Neural cell (in vitro differentiated cells): ENCODE measurements around the gene C9orf40. TPM values are rescaled to one million over a fixed set of nuclear protein-coding genes. Genes with fewer than 3 reads are reported as not detected.

Experiments
- H2AFZ ChIP-seq: fragments of 200-600, 300-800 bp; sonication (generic), shearing (Covaris generic); 2 replicates; pipeline ENCODE4 v1.6.0; 2014; ENCODE audit warnings: low read depth, mild to moderate bottlenecking, antibody characterized with exemption, low read length, moderate library complexity
- H3F3A ChIP-seq: fragments of 200-600 bp; shearing (Covaris generic); 2 replicates; pipeline ENCODE4 v1.6.1; 2016; ENCODE audit warnings: mild to moderate bottlenecking, moderate library complexity, mixed read lengths, antibody characterized with exemption, low read length; ENCODE audit not compliant: insufficient read depth, poor library complexity, severe bottlenecking
- H3K27ac ChIP-seq: fragments of 200-600, 300-800 bp; sonication (generic), shearing (Covaris generic); 2 replicates; pipeline ENCODE4 v1.5.1; 2014; ENCODE audit warnings: mild to moderate bottlenecking, low read length, moderate library complexity
- H3K27me3 ChIP-seq: fragments of 300-800, 200-600 bp; sonication (generic), shearing (Covaris generic); 2 replicates; pipeline ENCODE4 v1.6.0; 2014; ENCODE audit warnings: mild to moderate bottlenecking, low read depth, low read length, moderate library complexity; ENCODE audit not compliant: insufficient read depth
- H3K36me3 ChIP-seq: fragments of 300-800, 200-600 bp; sonication (generic), shearing (Covaris generic); 2 replicates; pipeline ENCODE4 v1.5.1; 2014; ENCODE audit warnings: mild to moderate bottlenecking, antibody characterized with exemption, low read length, moderate library complexity; ENCODE audit not compliant: insufficient read depth
- H3K4me2 ChIP-seq: fragments of 300-800, 200-600 bp; sonication (generic), shearing (Covaris generic); 2 replicates; pipeline ENCODE4 v1.6.0; 2014; ENCODE audit warnings: mild to moderate bottlenecking, low read length
- H3K4me3 ChIP-seq: fragments of 300-800, 200-600 bp; sonication (generic), shearing (Covaris generic); 2 replicates; pipeline ENCODE4 v1.5.1; 2014; ENCODE audit warnings: mild to moderate bottlenecking, low read length, moderate library complexity
- H3K79me2 ChIP-seq: fragments of 200-600 bp; shearing (Covaris generic); replicated peaks from 2 replicates; pipeline ENCODE4 v1.6.0; 2014; ENCODE audit warnings: mild to moderate bottlenecking, low read length, moderate library complexity; ENCODE audit not compliant: insufficient read depth
- H3K9ac ChIP-seq: fragments of 300-800, 200-600 bp; sonication (generic), shearing (Covaris generic); 2 replicates; pipeline ENCODE4 v1.6.1; 2016; ENCODE audit warnings: mild to moderate bottlenecking, low read length, mixed read lengths
- H3K9me2 ChIP-seq: fragments of 200-600 bp; shearing (Covaris generic); 2 replicates; pipeline ENCODE4 v1.6.1; 2016; ENCODE audit warnings: mild to moderate bottlenecking, low read length, mixed read lengths; ENCODE audit not compliant: insufficient read depth
- H3K9me3 ChIP-seq: fragments of 200-600, 300-800 bp; sonication (generic), shearing (Covaris generic); 2 replicates; pipeline ENCODE4 v1.6.1; 2016; ENCODE audit warnings: mild to moderate bottlenecking, mixed run types, low read length, moderate library complexity, mixed read lengths
- H4K20me1 ChIP-seq: fragments of 200-600 bp; shearing (Covaris generic); 2 replicates; pipeline ENCODE4 v1.6.1; 2016; ENCODE audit warnings: mild to moderate bottlenecking, mixed run types; ENCODE audit not compliant: insufficient read depth
- EP300 ChIP-seq: fragments of 450-650 bp; conservative IDR thresholded peaks from 2 replicates; pipeline ENCODE4 v1.6.1; 2014; ENCODE audit warnings: antibody characterized with exemption, mild to moderate bottlenecking, moderate library complexity; ENCODE audit not compliant: poor library complexity, severe bottlenecking
- EZH2 ChIP-seq: fragments of 200-600, 300-800 bp; shearing (Covaris generic), sonication (generic); IDR thresholded peaks from 2 replicates; pipeline ENCODE4 v1.6.1; 2014; ENCODE audit warnings: antibody characterized with exemption, low read length, borderline replicate concordance, mild to moderate bottlenecking; ENCODE audit not compliant: insufficient read depth, poor library complexity, severe bottlenecking
- MXI1 ChIP-seq: fragments of 450-650 bp; conservative IDR thresholded peaks from 2 replicates; pipeline ENCODE4 v1.6.1; 2014; ENCODE audit warnings: antibody characterized with exemption, mild to moderate bottlenecking; ENCODE audit not compliant: poor library complexity, severe bottlenecking
- POLR2AphosphoS5 ChIP-seq: IDR thresholded peaks from 2 replicates; pipeline ENCODE4 v1.6.1; 2012
- RAD21 ChIP-seq: fragments of 450-650 bp; conservative IDR thresholded peaks from 2 replicates; pipeline ENCODE4 v1.6.1; 2014; ENCODE audit warnings: antibody characterized with exemption, mild to moderate bottlenecking, moderate library complexity
- SMC3 ChIP-seq: fragments of 450-650 bp; conservative IDR thresholded peaks from 2 replicates; pipeline ENCODE4 v1.6.1; 2014; ENCODE audit warnings: antibody characterized with exemption, mild to moderate bottlenecking, moderate library complexity; ENCODE audit not compliant: poor library complexity
- TAF1 ChIP-seq: IDR thresholded peaks from 2 replicates; pipeline ENCODE4 v1.6.1; 2012; ENCODE audit warnings: low read depth
- polyA plus RNA-seq: library from polyadenylated mRNA; depleted of rRNA; stranded (reverse); fragments of >200 nt; gene quantifications from 2 replicates; pipeline ENCODE4 v1.2.3, GENCODE V29; 2014
- TF ChIP-seq, protein P1 (sequence below): IDR thresholded peaks from 2 replicates; pipeline ENCODE4 v1.6.1; 2012; ENCODE audit warnings: borderline replicate concordance
- TF ChIP-seq, protein P2 (sequence below): fragments of 450-650 bp; IDR thresholded peaks from 2 replicates; pipeline ENCODE4 v1.5.1; 2014; ENCODE audit warnings: antibody characterized with exemption, mild to moderate bottlenecking, moderate library complexity; ENCODE audit not compliant: poor library complexity, severe bottlenecking

The C9orf40 gene
- polyA plus RNA-seq, 1 donor from 2014 or later = 14.4 TPM

- H3K9ac ChIP-seq = no peak overlapping the region
- no peak overlapping the region for H3K4me3 ChIP-seq
- no peaks in the 10 kb centered on the region for H3K27me3 ChIP-seq
- H3K27ac ChIP-seq = no peak overlapping the region
- H3K9me3 ChIP-seq = no peaks in the 10 kb centered on the region
- TF ChIP-seq MXI1 = no peak
- no peak for TF ChIP-seq POLR2AphosphoS5
- TF ChIP-seq, protein P1, sequence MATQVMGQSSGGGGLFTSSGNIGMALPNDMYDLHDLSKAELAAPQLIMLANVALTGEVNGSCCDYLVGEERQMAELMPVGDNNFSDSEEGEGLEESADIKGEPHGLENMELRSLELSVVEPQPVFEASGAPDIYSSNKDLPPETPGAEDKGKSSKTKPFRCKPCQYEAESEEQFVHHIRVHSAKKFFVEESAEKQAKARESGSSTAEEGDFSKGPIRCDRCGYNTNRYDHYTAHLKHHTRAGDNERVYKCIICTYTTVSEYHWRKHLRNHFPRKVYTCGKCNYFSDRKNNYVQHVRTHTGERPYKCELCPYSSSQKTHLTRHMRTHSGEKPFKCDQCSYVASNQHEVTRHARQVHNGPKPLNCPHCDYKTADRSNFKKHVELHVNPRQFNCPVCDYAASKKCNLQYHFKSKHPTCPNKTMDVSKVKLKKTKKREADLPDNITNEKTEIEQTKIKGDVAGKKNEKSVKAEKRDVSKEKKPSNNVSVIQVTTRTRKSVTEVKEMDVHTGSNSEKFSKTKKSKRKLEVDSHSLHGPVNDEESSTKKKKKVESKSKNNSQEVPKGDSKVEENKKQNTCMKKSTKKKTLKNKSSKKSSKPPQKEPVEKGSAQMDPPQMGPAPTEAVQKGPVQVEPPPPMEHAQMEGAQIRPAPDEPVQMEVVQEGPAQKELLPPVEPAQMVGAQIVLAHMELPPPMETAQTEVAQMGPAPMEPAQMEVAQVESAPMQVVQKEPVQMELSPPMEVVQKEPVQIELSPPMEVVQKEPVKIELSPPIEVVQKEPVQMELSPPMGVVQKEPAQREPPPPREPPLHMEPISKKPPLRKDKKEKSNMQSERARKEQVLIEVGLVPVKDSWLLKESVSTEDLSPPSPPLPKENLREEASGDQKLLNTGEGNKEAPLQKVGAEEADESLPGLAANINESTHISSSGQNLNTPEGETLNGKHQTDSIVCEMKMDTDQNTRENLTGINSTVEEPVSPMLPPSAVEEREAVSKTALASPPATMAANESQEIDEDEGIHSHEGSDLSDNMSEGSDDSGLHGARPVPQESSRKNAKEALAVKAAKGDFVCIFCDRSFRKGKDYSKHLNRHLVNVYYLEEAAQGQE = no peak
- TF ChIP-seq, protein P2, sequence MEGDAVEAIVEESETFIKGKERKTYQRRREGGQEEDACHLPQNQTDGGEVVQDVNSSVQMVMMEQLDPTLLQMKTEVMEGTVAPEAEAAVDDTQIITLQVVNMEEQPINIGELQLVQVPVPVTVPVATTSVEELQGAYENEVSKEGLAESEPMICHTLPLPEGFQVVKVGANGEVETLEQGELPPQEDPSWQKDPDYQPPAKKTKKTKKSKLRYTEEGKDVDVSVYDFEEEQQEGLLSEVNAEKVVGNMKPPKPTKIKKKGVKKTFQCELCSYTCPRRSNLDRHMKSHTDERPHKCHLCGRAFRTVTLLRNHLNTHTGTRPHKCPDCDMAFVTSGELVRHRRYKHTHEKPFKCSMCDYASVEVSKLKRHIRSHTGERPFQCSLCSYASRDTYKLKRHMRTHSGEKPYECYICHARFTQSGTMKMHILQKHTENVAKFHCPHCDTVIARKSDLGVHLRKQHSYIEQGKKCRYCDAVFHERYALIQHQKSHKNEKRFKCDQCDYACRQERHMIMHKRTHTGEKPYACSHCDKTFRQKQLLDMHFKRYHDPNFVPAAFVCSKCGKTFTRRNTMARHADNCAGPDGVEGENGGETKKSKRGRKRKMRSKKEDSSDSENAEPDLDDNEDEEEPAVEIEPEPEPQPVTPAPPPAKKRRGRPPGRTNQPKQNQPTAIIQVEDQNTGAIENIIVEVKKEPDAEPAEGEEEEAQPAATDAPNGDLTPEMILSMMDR = no peak
- TF ChIP-seq RAD21 = no peak
- TF ChIP-seq SMC3 = no peak
- TF ChIP-seq EP300 = no peak
- no peak for TF ChIP-seq TAF1
- TF ChIP-seq EZH2 = no peak
- no peaks in the 10 kb centered on the region for H3K79me2 ChIP-seq
- no peak overlapping the region for H2AFZ ChIP-seq
- no peaks in the 10 kb centered on the region for H3F3A ChIP-seq
- H3K4me2 ChIP-seq = no peak overlapping the region
- H3K36me3 ChIP-seq = no peaks in the 10 kb centered on the region
- H3K9me2 ChIP-seq = no peaks in the 10 kb centered on the region
- no peaks in the 10 kb centered on the region for H4K20me1 ChIP-seq
These were observed 7.8 kb upstream of the C9orf40 start for GRCh38 chr9:74960561-74960960.

DNA sequence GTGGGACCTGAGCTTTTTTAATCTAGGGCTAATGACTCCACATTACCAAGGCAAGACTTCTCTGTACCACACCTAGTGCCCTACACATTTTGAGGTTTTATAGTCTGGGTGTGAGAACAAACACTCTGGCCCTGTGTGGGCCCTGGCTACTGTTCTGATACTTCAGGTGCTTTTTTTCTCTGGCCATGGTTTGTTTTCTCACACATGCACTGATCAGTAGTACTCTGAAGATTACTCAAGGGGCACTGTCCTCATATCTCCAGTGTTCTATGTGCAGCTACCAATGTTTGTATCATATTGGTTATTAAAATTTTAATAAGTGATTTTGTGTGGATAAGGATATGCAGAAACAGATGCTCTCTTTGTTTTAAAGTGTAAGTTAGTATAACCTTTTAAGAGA lies 5.9 kb upstream of the C9orf40 start:
- Histone ChIP-seq H3K36me3 (no peaks in the 10 kb centered on the region), H3K79me2 (no peaks in the 10 kb centered on the region), H3K4me3 (no peak overlapping the region), H3K9me3 (no peaks in the 10 kb centered on the region), H3K27me3 (no peaks in the 10 kb centered on the region), H3K9me2 (no peaks in the 10 kb centered on the region), H3K9ac (no peak overlapping the region), H3K27ac (no peak overlapping the region), H3K4me2 (no peak overlapping the region), H4K20me1 (no peaks in the 10 kb centered on the region), H2AFZ (no peak overlapping the region), H3F3A (peaks cover 2% of the 10 kb centered on the region)
- TF ChIP-seq SMC3 = no peak
- TF ChIP-seq RAD21 = no peak
- TF ChIP-seq, protein P2 = no peak
- TF ChIP-seq EP300 = no peak
- TF ChIP-seq TAF1 = no peak
- TF ChIP-seq, protein P1 = no peak
- TF ChIP-seq POLR2AphosphoS5 = no peak
- TF ChIP-seq EZH2 = no peak
- no peak for TF ChIP-seq MXI1
